HepG2 (cell line): ENCODE measurements around the gene DDX19B. TPM values are rescaled to one million over a fixed set of nuclear protein-coding genes. Genes with fewer than 3 reads are reported as not detected.
A peak's percentile ranks its signal among the peaks of the same experiment; 100 is the strongest.

ENCODE experiments used
- AFF4 ChIP-seq: sonication (generic); formaldehyde crosslinking; IDR thresholded peaks from 2 replicates; pipeline ENCODE4 v1.4.0; 2020; ENCODE audit warnings: missing genetic modification reagents
- GLI4 ChIP-seq: sonication (generic); formaldehyde crosslinking; IDR thresholded peaks from 2 replicates; pipeline ENCODE4 v1.5.1; 2020; ENCODE audit warnings: missing genetic modification reagents, mild to moderate bottlenecking, moderate library complexity, borderline replicate concordance
- HINFP ChIP-seq: sonication (generic); formaldehyde crosslinking; IDR thresholded peaks from 2 replicates; pipeline ENCODE4 v1.4.0; 2020; ENCODE audit warnings: low read depth, mild to moderate bottlenecking, missing genetic modification reagents
- KLF12 ChIP-seq: sonication (generic); formaldehyde crosslinking; IDR thresholded peaks from 2 replicates; pipeline ENCODE4 v1.4.0; 2020; ENCODE audit warnings: missing genetic modification reagents, borderline replicate concordance
- NFIB ChIP-seq: sonication (generic); formaldehyde crosslinking; IDR thresholded peaks from 2 replicates; pipeline ENCODE4 v1.9.0; 2021; ENCODE audit warnings: missing genetic modification reagents, mild to moderate bottlenecking, borderline replicate concordance
- PHF8 ChIP-seq: sonication (generic); formaldehyde crosslinking; IDR thresholded peaks from 2 replicates; pipeline ENCODE4 v1.5.0; 2020; ENCODE audit warnings: missing genetic modification reagents
- RFX3 ChIP-seq: IDR thresholded peaks from 2 replicates; pipeline ENCODE4 v1.6.1; 2016; ENCODE audit warnings: missing biosample characterization, missing genetic modification reagents
- ZBTB3 ChIP-seq: sonication (generic); formaldehyde crosslinking; IDR thresholded peaks from 2 replicates; pipeline ENCODE4 v1.4.0; 2020; ENCODE audit warnings: low read depth, mild to moderate bottlenecking, moderate library complexity, missing genetic modification reagents, borderline replicate concordance
- ZFP41 ChIP-seq: sonication (generic); formaldehyde crosslinking; IDR thresholded peaks from 2 replicates; pipeline ENCODE4 v1.4.0; 2020; ENCODE audit warnings: mild to moderate bottlenecking, missing genetic modification reagents, borderline replicate concordance
- ZFX ChIP-seq: sonication (generic); formaldehyde crosslinking; IDR thresholded peaks from 2 replicates; pipeline ENCODE4 v1.4.0; 2020; ENCODE audit warnings: mild to moderate bottlenecking, low read depth, missing genetic modification reagents, moderate library complexity
- ZNF33A ChIP-seq: sonication (generic); formaldehyde crosslinking; IDR thresholded peaks from 2 replicates; pipeline ENCODE4 v1.5.1; 2020; ENCODE audit warnings: missing genetic modification reagents, mild to moderate bottlenecking, moderate library complexity, borderline replicate concordance
- ZNF547 ChIP-seq: sonication (generic); formaldehyde crosslinking; IDR thresholded peaks from 2 replicates; pipeline ENCODE4 v1.5.1; 2020; ENCODE audit warnings: mild to moderate bottlenecking, missing genetic modification reagents
- ZNF556 ChIP-seq: sonication (generic); formaldehyde crosslinking; IDR thresholded peaks from 2 replicates; pipeline ENCODE4 v1.4.0; 2020; ENCODE audit warnings: mild to moderate bottlenecking, missing genetic modification reagents, borderline replicate concordance
- ZNF569 ChIP-seq: sonication (generic); formaldehyde crosslinking; IDR thresholded peaks from 2 replicates; pipeline ENCODE4 v1.5.0; 2020; ENCODE audit warnings: mild to moderate bottlenecking, missing genetic modification reagents, moderate library complexity, borderline replicate concordance
- polyA plus RNA-seq, 8 experiments: library from polyadenylated mRNA; depleted of rRNA in 3 of 8; stranded (reverse) in 7 of 8; unstranded in 1 of 8; fragments of >200 nt; fragmentation: Illumina TruSeq in 4 of 8; extraction: Trizol in 4 of 8; gene quantifications; 2 replicates each; pipeline versions ENCODE4 v1.2.1 to v1.2.3, GENCODE V29; 2011 to 2016; ENCODE audit warnings: low read depth in 4 of 8, missing spikeins in 1 of 8, mixed read lengths in 1 of 8; ENCODE audit not compliant: insufficient read depth in 1 of 8
- total RNA-seq, 5 experiments: library from RNA; depleted of rRNA; stranded (reverse); fragments of >200 nt; fragmentation: Illumina TruSeq; extraction: Trizol; gene quantifications; 2 replicates each; pipeline ENCODE4 v1.2.3, GENCODE V29; 2016; ENCODE audit warnings: low read depth in 1 of 5
- TF ChIP-seq, protein P1 (sequence below): sonication (generic); formaldehyde crosslinking; IDR thresholded peaks from 2 replicates; pipeline ENCODE4 v1.4.0; 2020; ENCODE audit warnings: mild to moderate bottlenecking, missing genetic modification reagents, borderline replicate concordance

Gene DDX19B
- total and polyA plus RNA-seq, 2 of the 13 experiments (the other 11 are each of a cell fraction or from before 2014, with no cell fraction given): 36.2 to 40.0 TPM

DNA sequence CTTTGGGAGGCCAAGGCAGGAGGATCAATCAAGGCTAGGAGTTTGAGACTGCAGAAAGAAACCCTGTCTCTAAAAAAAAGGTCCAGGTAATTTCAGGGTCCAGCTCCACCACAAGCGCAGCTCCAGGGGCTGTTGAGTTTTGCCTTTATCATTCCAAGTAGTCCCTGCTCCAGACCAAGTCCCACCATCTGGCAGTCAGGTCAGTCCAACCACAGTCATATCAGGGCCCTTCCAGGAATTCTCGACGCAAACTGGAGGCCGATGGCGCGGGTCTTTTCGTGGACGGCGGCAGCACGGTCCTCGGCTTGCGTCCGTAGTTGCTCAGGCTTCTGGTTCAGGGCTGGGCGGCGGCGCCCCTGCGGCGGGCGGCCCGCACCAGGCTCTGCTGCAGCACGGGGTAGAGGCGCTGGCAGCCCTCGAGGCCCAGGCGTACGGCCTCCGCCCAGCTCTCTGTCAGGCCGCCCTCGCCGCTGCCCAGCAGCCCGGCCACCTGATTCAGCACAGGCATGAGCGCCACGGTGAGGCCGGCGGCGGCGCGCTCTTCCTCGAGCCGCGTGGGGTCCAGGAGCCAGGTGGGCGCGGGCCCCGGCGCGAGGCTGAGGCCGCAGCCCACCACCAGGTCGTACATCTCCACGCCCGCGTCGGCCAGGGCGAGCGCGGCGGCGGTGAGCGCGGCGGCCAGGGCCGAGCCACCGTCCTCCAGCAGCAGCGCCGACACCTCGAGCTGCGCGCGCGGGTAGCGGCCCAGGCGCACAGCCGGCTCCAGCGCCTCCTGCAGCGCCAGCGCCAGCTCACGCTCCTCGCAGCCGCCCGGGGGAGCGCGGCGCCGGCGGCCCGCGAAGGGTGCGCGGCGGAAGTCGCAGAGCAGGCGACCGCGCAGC is 48.0 kb upstream of the DDX19B start (continued):
- TF ChIP-seq, protein P1, sequence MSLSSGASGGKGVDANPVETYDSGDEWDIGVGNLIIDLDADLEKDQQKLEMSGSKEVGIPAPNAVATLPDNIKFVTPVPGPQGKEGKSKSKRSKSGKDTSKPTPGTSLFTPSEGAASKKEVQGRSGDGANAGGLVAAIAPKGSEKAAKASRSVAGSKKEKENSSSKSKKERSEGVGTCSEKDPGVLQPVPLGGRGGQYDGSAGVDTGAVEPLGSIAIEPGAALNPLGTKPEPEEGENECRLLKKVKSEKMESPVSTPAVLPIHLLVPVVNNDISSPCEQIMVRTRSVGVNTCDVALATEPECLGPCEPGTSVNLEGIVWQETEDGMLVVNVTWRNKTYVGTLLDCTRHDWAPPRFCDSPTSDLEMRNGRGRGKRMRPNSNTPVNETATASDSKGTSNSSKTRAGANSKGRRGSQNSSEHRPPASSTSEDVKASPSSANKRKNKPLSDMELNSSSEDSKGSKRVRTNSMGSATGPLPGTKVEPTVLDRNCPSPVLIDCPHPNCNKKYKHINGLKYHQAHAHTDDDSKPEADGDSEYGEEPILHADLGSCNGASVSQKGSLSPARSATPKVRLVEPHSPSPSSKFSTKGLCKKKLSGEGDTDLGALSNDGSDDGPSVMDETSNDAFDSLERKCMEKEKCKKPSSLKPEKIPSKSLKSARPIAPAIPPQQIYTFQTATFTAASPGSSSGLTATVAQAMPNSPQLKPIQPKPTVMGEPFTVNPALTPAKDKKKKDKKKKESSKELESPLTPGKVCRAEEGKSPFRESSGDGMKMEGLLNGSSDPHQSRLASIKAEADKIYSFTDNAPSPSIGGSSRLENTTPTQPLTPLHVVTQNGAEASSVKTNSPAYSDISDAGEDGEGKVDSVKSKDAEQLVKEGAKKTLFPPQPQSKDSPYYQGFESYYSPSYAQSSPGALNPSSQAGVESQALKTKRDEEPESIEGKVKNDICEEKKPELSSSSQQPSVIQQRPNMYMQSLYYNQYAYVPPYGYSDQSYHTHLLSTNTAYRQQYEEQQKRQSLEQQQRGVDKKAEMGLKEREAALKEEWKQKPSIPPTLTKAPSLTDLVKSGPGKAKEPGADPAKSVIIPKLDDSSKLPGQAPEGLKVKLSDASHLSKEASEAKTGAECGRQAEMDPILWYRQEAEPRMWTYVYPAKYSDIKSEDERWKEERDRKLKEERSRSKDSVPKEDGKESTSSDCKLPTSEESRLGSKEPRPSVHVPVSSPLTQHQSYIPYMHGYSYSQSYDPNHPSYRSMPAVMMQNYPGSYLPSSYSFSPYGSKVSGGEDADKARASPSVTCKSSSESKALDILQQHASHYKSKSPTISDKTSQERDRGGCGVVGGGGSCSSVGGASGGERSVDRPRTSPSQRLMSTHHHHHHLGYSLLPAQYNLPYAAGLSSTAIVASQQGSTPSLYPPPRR (CRISPR knock-in tag): peak; percentile 58; the same call in 1 of the 2 replicates
- peak; percentile 59 for TF ChIP-seq GLI4 (CRISPR knock-in tag)
- TF ChIP-seq NFIB (CRISPR knock-in tag): no peak
- no peak; the same call in 1 of the 2 replicates for TF ChIP-seq ZNF556
- TF ChIP-seq ZNF547 (CRISPR knock-in tag): peak; percentile 68; the same call in 1 of the 2 replicates
- TF ChIP-seq ZBTB3 (CRISPR knock-in tag): peak; percentile 26; the same call in 1 of the 2 replicates
- TF ChIP-seq ZNF33A (CRISPR knock-in tag): no peak
- no peak for TF ChIP-seq AFF4 (CRISPR knock-in tag)
- TF ChIP-seq KLF12 (CRISPR knock-in tag): no peak
- peak; percentile 76 for TF ChIP-seq HINFP (CRISPR knock-in tag)
- no peak for TF ChIP-seq PHF8
- no peak for TF ChIP-seq ZNF569 (CRISPR knock-in tag)
- peak; percentile 93 for TF ChIP-seq ZFX (CRISPR knock-in tag)
- no peak for TF ChIP-seq RFX3
- TF ChIP-seq ZFP41 (CRISPR knock-in tag): no peak
